GM12801 (cell line): Measurements from ENCODE around the gene CD72.

Experiments
- TF ChIP-seq, protein P1 (sequence below): IDR thresholded peaks from one replicate; pipeline ENCODE4 v1.5.1; 2011; ENCODE audit warnings: control low read depth; ENCODE audit not compliant: insufficient read length; ENCODE audit errors: extremely low read depth

CD72 gene

DNA sequence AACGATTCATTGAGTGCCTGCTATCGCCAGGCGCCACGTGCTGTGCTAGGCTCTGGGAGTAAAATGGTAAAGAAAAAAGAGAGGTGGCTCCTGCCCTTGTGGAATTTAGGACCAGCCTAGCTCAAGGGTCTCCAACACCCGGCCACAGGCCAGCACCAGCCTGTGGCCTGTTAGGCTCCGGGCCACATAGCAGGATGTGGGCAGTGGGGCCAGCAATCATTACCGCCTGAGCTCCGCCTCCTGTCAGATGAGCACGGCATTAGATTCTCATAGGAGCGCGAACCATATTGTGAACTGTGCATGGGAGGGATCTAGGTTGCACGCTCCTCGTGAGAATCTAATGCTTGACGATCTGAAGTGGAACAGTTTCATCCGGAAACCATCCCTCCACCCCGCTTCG, 38.1 kb upstream of the CD72 start:
- TF ChIP-seq, protein P1, sequence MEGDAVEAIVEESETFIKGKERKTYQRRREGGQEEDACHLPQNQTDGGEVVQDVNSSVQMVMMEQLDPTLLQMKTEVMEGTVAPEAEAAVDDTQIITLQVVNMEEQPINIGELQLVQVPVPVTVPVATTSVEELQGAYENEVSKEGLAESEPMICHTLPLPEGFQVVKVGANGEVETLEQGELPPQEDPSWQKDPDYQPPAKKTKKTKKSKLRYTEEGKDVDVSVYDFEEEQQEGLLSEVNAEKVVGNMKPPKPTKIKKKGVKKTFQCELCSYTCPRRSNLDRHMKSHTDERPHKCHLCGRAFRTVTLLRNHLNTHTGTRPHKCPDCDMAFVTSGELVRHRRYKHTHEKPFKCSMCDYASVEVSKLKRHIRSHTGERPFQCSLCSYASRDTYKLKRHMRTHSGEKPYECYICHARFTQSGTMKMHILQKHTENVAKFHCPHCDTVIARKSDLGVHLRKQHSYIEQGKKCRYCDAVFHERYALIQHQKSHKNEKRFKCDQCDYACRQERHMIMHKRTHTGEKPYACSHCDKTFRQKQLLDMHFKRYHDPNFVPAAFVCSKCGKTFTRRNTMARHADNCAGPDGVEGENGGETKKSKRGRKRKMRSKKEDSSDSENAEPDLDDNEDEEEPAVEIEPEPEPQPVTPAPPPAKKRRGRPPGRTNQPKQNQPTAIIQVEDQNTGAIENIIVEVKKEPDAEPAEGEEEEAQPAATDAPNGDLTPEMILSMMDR = no peak

DNA sequence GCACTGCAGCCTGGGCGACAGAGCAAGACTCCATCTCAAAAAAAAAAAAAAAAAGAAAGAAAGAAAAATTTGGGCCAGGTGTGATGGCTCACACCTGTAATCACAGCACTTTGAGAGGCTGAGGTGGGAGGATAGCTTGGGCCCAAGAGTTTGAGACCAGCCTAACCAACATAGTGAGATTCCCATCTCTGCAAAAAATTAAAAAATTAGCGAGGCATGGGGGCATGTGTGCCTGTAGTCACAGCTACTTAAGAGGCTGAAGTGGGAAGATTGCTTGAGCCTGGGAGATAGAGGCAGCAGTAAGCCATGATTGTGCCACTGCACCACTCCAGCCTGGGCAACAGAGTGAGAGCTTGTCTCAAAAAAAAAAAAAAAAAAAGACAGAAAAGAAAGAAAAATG, 35.4 kb upstream of the CD72 start:
- TF ChIP-seq, protein P1 = no peak

DNA sequence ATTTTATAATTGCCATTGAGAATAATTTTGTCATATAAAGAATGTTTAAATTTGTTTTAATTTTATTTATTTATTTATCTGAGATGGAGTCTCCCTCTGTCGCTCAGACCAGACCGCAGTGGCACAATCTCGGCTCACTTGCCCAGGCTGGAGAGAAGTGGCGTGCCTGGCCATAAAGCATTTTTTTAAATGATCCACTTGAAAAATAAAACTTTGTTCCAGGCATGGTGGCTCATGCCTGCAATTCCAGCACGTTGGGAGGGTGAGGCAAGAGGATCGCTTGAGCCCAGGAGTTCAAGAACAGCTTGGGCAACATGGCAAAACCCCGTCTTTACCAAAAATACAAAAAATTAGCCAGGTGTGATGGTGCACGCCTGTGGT, 34.6 kb upstream of the CD72 start:
- TF ChIP-seq, protein P1 = no peak

DNA sequence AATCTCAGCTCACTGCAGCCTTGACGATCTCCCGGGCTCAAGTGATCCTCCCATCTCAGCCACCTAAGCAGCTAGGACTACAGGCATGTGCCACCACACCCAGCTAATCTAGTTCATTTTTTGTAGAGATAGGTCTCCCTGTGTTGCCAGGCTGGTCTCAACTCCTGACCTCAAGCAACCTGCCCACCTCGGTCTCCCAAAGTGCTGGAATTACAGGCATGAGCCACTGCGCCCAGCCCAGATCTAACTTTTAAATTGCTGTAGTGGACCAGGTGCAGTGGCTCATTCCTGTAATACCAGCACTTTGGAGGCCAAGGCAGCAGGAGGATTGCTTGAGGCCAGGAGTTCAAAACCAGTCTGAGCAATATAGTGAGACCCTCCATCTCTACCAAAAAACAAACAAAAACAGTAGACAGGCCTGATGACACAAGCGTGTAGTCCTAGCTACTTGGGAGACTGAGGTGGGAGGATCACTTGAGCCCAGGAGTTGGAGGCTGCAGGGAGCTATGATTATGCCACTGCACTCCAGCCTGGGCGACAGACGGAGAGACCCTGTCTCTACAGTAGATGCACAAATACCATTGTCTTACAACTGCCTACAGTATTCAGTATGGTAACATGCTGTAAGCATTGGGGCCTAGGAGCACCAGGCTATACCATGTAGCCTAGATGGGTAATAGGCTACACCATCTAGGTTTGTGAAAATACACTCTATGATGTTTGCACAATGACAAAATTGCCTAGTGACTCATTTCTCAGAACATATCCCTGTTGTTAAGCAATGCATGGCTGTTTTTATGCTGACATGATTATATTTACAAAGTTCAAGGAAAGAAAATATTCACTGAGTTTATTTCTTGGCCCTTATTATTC, 34.0 kb upstream of the CD72 start:
- TF ChIP-seq, protein P1 = no peak

DNA sequence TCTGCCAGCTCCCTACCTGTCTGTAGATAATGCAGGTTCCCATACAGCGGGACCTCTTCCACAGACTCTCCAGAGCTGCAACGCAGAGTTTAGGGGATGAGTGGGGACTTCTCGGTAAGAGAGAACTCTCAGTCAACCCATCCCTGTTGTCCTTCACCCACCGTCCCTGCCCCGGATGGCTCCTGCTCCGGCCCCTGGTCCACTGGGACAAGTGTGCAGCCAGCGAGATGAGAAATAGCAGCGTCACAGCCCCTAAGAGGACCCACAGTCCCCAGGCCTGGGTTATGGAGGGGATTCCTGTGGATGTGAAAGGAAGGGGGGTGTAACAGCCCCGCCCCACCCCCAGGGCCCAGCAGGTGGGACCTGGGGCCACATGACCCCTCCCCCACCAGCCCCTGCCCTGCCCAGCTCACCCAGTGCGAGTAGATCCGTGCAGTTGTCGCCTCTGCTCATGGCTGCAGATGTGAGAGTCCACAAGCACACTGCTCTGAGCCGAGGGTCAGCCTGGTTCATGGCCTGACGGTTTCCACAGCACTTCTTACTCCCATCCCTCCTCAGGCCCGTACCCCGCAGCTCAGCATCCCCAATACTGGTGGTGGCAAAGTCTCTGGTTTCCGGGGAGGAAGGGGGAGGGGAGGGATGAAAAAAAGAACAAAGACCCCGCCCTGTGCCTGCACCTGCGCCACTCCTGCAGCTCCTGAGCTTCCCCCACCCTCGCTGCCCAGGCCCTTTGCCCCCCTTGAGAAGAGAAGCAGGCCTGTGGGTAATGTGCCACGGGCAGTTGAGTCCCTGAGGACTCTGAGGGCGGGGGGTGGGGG, 32.3 kb upstream of the CD72 start, which contains the start of gene SIT1:
TSS of gene SIT1 (minus strand) at position 591 of the 818 bp plus-strand sequence. CDS start at position 513, 78 bp downstream.
- TF ChIP-seq, protein P1 = no peak

DNA sequence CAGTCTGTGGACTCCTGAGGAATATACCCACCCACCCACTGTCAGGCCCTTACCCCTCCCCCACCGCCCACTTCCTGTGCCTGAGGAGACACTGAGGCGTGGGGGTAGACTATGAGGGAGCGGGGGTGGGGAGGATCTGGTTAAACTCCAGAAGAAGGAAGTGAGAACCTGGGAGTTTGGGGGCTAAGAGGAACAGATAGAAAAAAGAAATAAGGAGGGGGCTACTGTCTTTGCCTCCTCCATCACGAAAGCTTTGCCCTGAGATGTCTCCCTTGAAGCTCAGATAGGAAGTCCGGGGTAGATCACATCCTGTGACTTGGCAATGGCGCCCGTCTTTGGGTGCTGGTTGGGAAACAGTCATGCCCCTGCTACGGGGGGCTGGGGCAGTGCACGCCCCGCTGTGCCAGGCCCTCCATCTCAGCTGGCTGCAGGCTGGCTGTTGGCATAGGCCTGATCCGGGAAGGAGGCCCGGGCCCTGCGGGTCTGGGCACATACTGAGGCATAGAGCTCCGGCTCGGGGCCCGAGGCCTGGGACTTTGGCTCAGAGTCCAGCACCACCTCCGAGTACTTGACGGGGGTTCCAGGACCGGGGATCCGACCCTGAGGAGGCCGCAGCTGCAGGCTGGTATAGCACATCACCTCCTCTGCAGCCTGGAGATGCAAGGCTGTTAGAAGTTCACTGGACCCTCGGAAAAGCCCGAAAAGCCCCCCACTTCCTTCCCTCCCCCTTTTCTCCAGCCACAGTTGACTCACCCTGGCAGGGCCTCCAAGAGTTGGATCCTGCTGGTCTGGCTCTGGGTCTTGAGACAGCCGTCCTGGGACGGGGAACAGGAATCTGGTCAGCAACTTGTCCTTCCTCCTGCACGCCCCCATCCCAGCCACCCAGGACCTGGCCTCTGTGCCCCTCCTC, 31.5 kb upstream of the CD72 start:
- TF ChIP-seq, protein P1 = no peak
